GOT3 (cell line): Measurements from ENCODE around the gene PCDH9.
"Not testable (repeated sequence)": the region's sequence is repeated elsewhere in the genome, so short reads cannot be mapped to it uniquely, and the experiment has no call there.

Source experiments
- DNase-seq: peaks from one replicate; lab custom pipeline; 2025; ENCODE audit warnings: mixed read lengths; lab: John Stamatoyannopoulos, UW

The PCDH9 gene

GRCh38 chr13:67125681-67126080 lies 104.5 kb downstream of the PCDH9 start:
- no peak for DNase-seq

DNA sequence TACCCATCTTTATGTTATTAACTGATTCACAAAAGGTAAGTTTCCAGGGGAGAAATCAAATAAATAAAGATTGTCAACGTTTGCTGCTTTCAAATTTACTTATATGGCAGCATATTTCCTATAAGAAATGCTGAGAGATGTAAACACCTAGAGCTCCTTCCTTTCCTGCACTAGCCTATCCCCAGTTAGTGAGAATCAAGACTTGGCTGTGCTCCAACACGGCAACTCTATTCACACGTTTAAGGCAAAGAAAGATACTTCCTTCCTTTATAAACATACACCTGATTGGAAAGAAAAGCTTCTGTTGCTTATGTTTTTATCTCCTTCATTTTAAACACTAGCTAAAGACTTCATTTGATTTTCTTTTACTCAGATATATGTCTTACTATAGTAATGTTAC lies 107.0 kb downstream of the PCDH9 start:
- DNase-seq, result no peak

DNA sequence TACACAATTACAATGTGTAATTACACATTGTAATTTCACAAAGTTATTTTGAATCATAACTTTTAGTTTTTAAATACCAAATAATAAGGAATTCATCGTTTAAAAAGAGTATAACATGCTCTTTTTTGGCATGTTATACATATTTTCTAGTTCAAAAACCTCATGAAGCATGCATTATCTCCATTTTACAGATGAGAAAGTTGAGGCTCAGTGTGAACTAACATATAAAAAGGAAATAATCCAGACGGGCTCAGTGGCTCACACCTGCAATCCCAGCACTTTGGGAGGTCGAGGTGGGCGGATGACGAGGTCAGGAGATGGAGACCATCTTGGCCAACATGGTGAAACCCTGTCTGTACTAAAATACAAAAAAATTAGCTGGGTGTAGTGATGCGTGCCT lies 107.9 kb downstream of the PCDH9 start:
- DNase-seq, result no peak

DNA sequence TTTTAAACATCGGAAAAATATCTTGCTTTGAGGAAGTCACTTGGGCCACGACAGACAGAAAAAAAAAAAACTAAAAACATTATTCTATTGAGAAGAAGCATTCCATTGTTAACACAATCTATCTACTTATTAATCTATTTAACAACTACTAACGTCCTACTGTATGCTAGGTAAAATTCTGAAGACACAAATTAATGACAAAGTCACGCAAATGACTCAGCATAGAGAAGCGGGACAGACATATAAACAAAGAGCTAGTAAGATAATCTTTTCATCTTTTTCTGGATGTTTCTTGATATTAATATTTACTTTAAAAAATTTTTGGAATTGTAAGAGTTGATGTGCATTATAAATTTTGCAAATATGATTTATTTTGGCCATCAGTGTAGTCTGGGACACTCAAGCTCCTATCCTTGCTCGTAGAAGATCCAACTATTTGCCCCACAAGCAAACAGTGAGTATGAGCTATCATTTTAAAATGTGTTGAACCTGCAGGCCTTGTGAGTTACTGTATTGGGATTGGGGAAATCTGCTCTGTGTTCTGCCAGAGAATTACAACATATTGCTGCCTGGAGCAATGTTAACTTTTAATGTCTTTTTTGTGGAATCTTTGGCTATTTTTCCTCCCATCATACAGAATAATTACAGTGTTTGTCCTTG lies 109.1 kb downstream of the PCDH9 start:
- no peak for DNase-seq

- no peak for DNase-seq
Measured at GRCh38 chr13:67119481-67119894, 110.6 kb downstream of the PCDH9 start.

- no peak for DNase-seq
Measured at GRCh38 chr13:67118277-67118676, 111.9 kb downstream of the PCDH9 start.

- DNase-seq, result no peak
Measured at GRCh38 chr13:67117010-67117550, 113.1 kb downstream of the PCDH9 start.

DNA sequence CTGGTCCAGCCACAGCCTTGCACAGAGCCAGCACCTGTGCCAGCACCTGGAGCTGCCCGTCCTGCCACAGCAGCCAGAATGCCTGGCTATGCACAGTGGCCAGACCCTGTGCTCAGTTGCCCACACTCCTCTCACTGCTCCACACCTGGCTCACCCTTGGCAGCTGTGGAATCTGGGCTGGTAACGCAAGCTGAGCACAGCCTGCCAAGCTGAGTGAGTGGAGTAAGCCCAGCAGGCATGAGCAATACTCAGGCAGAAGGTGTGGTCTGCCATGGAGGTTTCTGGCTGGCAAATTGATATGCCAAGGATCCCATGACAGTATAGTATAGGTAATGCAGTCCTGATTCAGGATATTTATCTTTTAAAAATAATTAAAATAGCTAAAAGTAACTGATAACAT lies 122.2 kb downstream of the PCDH9 start:
- no peak for DNase-seq

- no peak for DNase-seq
Measured at GRCh38 chr13:67106502-67107057, 123.6 kb downstream of the PCDH9 start.

DNA sequence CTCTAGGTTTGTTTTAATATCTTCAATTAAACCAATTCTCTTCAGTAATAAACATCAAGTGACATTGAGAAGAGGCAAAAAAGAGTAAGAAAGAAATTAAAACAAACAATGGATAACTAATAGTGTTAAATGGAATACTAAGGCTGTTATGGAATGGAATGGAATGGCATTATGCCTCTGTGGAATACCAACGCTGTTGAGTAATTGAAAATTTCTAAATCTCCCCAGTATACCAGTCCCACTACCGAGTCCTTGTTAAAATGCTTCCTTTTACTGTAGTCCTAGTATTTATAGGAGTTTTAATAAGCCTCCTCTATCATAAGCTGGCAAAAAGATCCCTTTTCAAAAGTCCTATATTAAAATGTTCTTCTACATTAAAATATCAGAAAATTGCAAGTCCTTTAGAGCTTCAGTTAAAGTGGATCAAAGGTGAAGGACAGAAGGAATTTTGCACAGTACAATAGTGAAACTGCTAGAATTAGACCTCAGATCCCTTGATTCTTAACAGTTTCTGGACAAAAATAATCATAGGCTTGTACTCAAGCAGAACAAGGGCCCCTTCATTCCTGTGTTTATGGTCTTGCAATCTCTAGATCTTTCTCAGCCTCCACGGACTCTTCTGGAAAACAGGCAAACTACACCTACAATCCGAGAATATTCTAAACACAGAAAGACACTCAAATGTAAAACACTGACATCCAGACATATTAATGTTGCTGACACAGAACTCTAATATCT lies 128.2 kb downstream of the PCDH9 start:
- DNase-seq, result no peak

GRCh38 chr13:67100730-67101129 lies 129.4 kb downstream of the PCDH9 start:
- DNase-seq, result no peak

DNA sequence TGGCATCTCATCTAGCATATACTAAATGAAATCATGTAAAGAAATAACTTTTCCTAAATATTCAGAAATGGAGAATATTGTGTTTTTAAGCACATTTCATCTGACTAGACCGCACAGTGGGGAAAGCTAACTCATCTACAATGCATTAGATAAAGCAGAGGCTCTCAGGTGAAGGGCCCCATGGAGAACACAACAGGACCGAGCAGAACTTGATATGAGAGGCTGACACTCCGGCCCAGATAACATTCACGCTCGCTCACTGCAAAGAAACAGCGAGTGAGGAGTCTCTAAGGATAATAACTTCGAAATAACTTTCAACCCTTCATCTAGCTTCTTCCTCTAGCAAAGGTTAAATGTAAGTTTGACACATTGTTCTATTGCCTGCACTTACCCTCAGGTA lies 130.6 kb downstream of the PCDH9 start:
- no peak for DNase-seq

GRCh38 chr13:67097892-67098452 lies 132.2 kb downstream of the PCDH9 start:
- DNase-seq, result no peak

- not testable (repeated sequence) for DNase-seq
Measured at GRCh38 chr13:67096893-67097292, 133.2 kb downstream of the PCDH9 start.

DNA sequence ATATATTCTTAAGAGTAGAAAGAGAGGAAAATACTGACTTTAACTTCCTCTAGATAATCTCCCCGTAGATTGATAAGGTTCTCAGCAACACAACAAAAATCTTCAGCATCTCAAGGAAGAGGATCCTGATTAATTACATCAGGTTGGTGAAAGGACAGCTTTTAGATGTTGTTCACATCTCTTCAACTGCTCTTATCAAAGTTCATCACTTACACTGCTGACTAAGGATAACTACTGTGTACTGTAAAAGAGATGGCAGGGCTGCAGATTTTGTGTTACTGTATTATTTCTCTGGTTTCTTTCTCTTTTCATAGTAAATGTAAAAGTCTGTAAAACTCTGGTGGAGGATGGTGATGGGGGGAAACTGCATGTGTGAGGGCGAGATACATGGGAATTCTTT lies 133.7 kb downstream of the PCDH9 start:
- no peak for DNase-seq

DNA sequence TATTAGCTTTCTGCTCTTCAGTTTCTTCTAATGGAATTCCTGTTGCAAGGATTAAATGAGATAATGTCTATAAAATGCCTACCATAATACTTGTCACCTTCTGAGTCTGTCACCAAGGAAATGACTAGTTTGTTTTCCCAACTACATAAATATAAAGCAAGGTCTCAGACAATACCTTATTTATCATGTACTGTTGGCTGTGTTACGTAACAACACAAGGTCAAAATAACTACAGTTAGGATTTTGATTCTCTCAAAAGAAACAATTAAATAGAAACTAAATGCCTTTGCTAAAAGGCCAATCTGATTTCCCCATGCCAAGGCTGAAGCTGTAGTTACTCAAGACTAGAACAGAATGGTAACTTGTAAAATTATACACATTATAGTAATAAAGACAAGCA lies 134.5 kb downstream of the PCDH9 start:
- DNase-seq, result no peak

DNA sequence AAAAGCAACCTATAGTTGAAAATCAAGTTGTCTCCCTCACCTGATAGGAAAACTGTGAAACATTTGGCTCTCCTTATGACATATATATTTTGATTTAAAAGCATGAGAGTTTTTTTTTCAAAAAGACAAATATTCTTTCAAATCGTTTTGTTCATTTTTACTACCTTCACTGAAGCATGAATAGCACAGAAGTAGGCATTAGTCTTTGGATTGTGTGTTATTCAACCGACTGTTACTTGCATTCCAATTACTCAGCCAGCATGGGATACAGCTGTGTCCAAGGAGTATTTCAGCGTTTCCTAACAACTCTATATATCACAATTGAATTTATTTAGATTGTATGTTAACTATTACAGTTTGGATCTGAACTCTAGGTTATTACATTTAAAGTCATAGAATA lies 135.2 kb downstream of the PCDH9 start:
- no peak for DNase-seq

- DNase-seq, result no peak
Measured at GRCh38 chr13:67094078-67094477, 136.1 kb downstream of the PCDH9 start.

GRCh38 chr13:67091603-67092002 lies 138.5 kb downstream of the PCDH9 start:
- DNase-seq, result no peak

- DNase-seq, result no peak
Measured at GRCh38 chr13:67090856-67091255, 139.3 kb downstream of the PCDH9 start.

DNA sequence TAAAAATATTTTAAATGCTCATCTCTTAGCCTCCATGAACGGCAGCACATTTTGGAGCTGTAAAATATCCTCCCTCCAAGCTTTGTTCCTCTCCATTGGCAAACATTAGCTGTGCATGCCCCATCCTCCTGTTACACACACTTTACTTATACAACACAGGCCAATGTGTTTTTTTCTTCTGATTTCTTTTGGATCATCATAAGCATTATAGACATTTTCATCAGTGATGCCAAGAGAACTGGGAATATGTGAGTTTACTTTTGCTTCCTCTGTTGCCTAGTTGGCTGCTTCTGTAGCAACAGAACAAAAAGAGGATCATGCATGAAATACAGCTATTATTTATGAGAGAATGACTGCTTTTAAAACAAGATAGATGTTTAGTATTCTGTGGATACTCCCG lies 142.6 kb downstream of the PCDH9 start:
- DNase-seq, result no peak

DNA sequence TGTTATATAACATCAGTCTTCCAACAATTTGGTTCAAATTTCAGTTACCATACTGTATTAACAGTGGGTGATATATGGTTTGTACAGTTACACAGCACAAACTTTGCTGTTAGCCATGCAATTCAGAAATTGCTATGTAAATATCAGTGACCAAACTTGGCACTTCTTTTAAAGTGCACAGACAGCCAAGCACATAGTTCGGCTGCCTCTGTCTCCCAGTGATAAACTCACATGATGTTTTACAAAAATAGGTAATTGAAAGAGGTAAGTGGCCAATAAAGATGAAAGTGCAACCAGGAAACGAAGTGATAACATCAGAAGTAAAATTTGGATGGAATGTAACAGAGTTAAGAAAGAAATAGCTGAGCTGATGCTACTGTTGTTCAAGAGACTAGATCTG lies 143.9 kb downstream of the PCDH9 start:
- DNase-seq, result no peak

GRCh38 chr13:67084066-67084465 lies 146.1 kb downstream of the PCDH9 start:
- no peak for DNase-seq
